NCI-H226 (cell line): ENCODE measurements around the gene OBSCN.

Source experiments
- DNase-seq: peaks from one replicate; pipeline ENCODE4 v3.0.0-alpha.2; 2015

The OBSCN gene

GRCh38 chr1:228392111-228392936, 184.5 kb downstream of the OBSCN start:
- DNase-seq, result no peak

GRCh38 chr1:228393268-228393701, 185.4 kb downstream of the OBSCN start:
- peak; percentile 66 for DNase-seq

GRCh38 chr1:228393811-228394570, 186.1 kb downstream of the OBSCN start:
- DNase-seq, result no peak

GRCh38 chr1:228394571-228395394, 186.9 kb downstream of the OBSCN start:
- DNase-seq, result no peak

GRCh38 chr1:228396770-228397662, 189.2 kb downstream of the OBSCN start:
- no peak for DNase-seq

- no peak for DNase-seq
These were observed 190.1 kb downstream of the OBSCN start for GRCh38 chr1:228397966-228398365.

GRCh38 chr1:228398741-228399461, 191.1 kb downstream of the OBSCN start:
- no peak for DNase-seq

- no peak for DNase-seq
These were observed 191.8 kb downstream of the OBSCN start for GRCh38 chr1:228399531-228400236.

GRCh38 chr1:228400237-228400651, 192.4 kb downstream of the OBSCN start:
- DNase-seq, result no peak

GRCh38 chr1:228400692-228401454, 193.0 kb downstream of the OBSCN start:
- DNase-seq, result no peak

GRCh38 chr1:228401782-228402640, 194.2 kb downstream of the OBSCN start:
- no peak for DNase-seq

GRCh38 chr1:228402641-228403025, 194.8 kb downstream of the OBSCN start:
- no peak for DNase-seq

- DNase-seq, result no peak
These were observed 195.4 kb downstream of the OBSCN start for GRCh38 chr1:228403231-228403631.

- no peak for DNase-seq
These were observed 196.4 kb downstream of the OBSCN start for GRCh38 chr1:228404107-228404720.

GRCh38 chr1:228405200-228405978, 197.5 kb downstream of the OBSCN start:
- no peak for DNase-seq

- no peak for DNase-seq
These were observed 198.1 kb downstream of the OBSCN start for GRCh38 chr1:228405979-228406228.

GRCh38 chr1:228407106-228408040, 199.5 kb downstream of the OBSCN start:
- no peak for DNase-seq
